SK-MEL-5 (cell line): ENCODE results near the gene NAP1L1. TPM values are rescaled to one million over a fixed set of nuclear protein-coding genes. Genes with fewer than 3 reads are reported as not detected.

Experiments
- DNase-seq: peaks from one replicate; pipeline ENCODE4 v3.0.0-alpha.2; 2016; ENCODE audit warnings: low read depth, low spot score
- in situ Hi-C: cut with HindIII; loops from 2 replicates; pipeline ENCODE4 v1.10.0; 2016; ENCODE audit warnings: low sequenced_read_pairs, high pct_unique_total_duplicates, low pct_unique_long_range_greater_than_20kb
- polyA plus RNA-seq, 2 experiments: library from polyadenylated mRNA; depleted of rRNA; stranded (reverse); fragments of >200 nt; gene quantifications; 2 replicates each; pipeline ENCODE4 v1.2.3, GENCODE V29; 2015
- total RNA-seq: library from RNA; depleted of rRNA; stranded (reverse); fragments of >200 nt; shearing (Covaris generic); gene quantifications from 2 replicates; pipeline ENCODE4 v1.2.3, GENCODE V29; 2014; rRNA removed

Gene NAP1L1
- total RNA-seq, result 255 and 261 TPM in 2 replicates
- polyA plus RNA-seq (2015; cell fraction: cytosol; rRNA removed), result 452 and 492 TPM in 2 replicates
- 493 and 593 TPM in 2 replicates for polyA plus RNA-seq (2015; cell fraction: nucleus; rRNA removed)

- DNase-seq, result peak; percentile 98
- in situ Hi-C loops, result no loop called here
Measured at GRCh38 chr12:76083904-76084862, at the start of gene NAP1L1. Gene NAP1L1 (minus strand): TSS chr12:76084685. CDS start chr12:76074219, 10,466 bp downstream.

GRCh38 chr12:76127588-76127987, 43.1 kb upstream of the NAP1L1 start:
- DNase-seq, result no peak
- in situ Hi-C loops, result no loop called here

- in situ Hi-C loops, result no loop called here
- DNase-seq, result no peak
Measured at GRCh38 chr12:76124456-76124855, 40.0 kb upstream of the NAP1L1 start.

- in situ Hi-C loops, result no loop called here
- no peak for DNase-seq
Measured at GRCh38 chr12:76123259-76124212, 39.1 kb upstream of the NAP1L1 start.

GRCh38 chr12:76119887-76120286, 35.4 kb upstream of the NAP1L1 start:
- in situ Hi-C loops, result no loop called here
- DNase-seq, result no peak

GRCh38 chr12:76117751-76118150, 33.3 kb upstream of the NAP1L1 start:
- DNase-seq, result no peak
- in situ Hi-C loops, result no loop called here

- in situ Hi-C loops, result no loop called here
- DNase-seq, result peak; percentile 17
Measured at GRCh38 chr12:76117067-76117691, 32.7 kb upstream of the NAP1L1 start.

GRCh38 chr12:76113800-76114757, 29.6 kb upstream of the NAP1L1 start:
- in situ Hi-C loops, result no loop called here
- DNase-seq, result peak; percentile 69

- no peak for DNase-seq
- in situ Hi-C loops, result no loop called here
Measured at GRCh38 chr12:76111209-76111749, 26.8 kb upstream of the NAP1L1 start.

- DNase-seq, result no peak
- in situ Hi-C loops, result no loop called here
Measured at GRCh38 chr12:76109879-76110278, 25.4 kb upstream of the NAP1L1 start.

- no peak for DNase-seq
- in situ Hi-C loops, result no loop called here
Measured at GRCh38 chr12:76108356-76108755, 23.9 kb upstream of the NAP1L1 start.

- no peak for DNase-seq
- in situ Hi-C loops, result no loop called here
Measured at GRCh38 chr12:76106631-76107030, 22.1 kb upstream of the NAP1L1 start.

GRCh38 chr12:76103958-76104357, 19.5 kb upstream of the NAP1L1 start:
- no peak for DNase-seq
- in situ Hi-C loops, result no loop called here

GRCh38 chr12:76101739-76102385, 17.4 kb upstream of the NAP1L1 start:
- in situ Hi-C loops, result no loop called here
- DNase-seq, result no peak

GRCh38 chr12:76096079-76096646, 11.7 kb upstream of the NAP1L1 start:
- no peak for DNase-seq
- in situ Hi-C loops, result no loop called here

GRCh38 chr12:76094754-76095153, 10.3 kb upstream of the NAP1L1 start:
- no peak for DNase-seq
- in situ Hi-C loops, result no loop called here
